Chondrocyte (in vitro differentiated cells): ENCODE measurements around the gene TRERF1. TPM values are rescaled to one million over a fixed set of nuclear protein-coding genes. Genes with fewer than 3 reads are reported as not detected.

Source experiments
- DNase-seq: peaks from one replicate; pipeline ENCODE4 v3.0.0; 2021; ENCODE audit warnings: mixed read lengths, low spot score
- H3K27ac Mint-ChIP-seq: one replicate; pipeline ENCODE4 v1.8.0; 2021; ENCODE audit warnings: mild to moderate bottlenecking, moderate library complexity, mixed read lengths; ENCODE audit not compliant: unreplicated experiment
- H3K27me3 Mint-ChIP-seq: 2 replicates; pipeline ENCODE4 v1.8.0; 2021; ENCODE audit warnings: low read depth, mixed read lengths
- H3K36me3 Mint-ChIP-seq: 2 replicates; pipeline ENCODE4 v1.8.0; 2021; ENCODE audit warnings: low read depth, mixed read lengths
- H3K4me1 Mint-ChIP-seq: 2 replicates; pipeline ENCODE4 v1.8.0; 2021; ENCODE audit warnings: low read depth, mild to moderate bottlenecking, mixed read lengths
- H3K4me3 Mint-ChIP-seq: one replicate; pipeline ENCODE4 v1.8.0; 2021; ENCODE audit warnings: mild to moderate bottlenecking, moderate library complexity, mixed read lengths; ENCODE audit not compliant: unreplicated experiment
- H3K9me3 Mint-ChIP-seq: 2 replicates; pipeline ENCODE4 v1.8.0; 2021; ENCODE audit warnings: low read depth, mixed read lengths
- CTCF ChIP-seq: fragments of 200-600 bp; sonication (generic); IDR thresholded peaks from 2 replicates; pipeline ENCODE4 v1.5.0; 2021; ENCODE audit warnings: antibody characterized with exemption, mild to moderate bottlenecking, moderate library complexity
- total RNA-seq: library from RNA; stranded (reverse); gene quantifications from 3 replicates; pipeline ENCODE4 v1.2.1, GENCODE V29; 2021

The TRERF1 gene
- total RNA-seq, 1 donor from 2014 or later = 1.8 TPM

- Mint-ChIP-seq H3K9me3 (no peaks in the 10 kb centered on the region), H3K4me1 (peaks cover 36% of the 10 kb centered on the region), H3K4me3 (no peak overlapping the region), H3K27ac (no peak overlapping the region), H3K27me3 (no peaks in the 10 kb centered on the region), H3K36me3 (no peaks in the 10 kb centered on the region)
- TF ChIP-seq CTCF = no peak
- DNase-seq = no peak
Measured at GRCh38 chr6:42275376-42276033, 176.2 kb downstream of the TRERF1 start.

- DNase-seq = no peak
- no peak overlapping the region for H3K4me3 Mint-ChIP-seq
Measured at GRCh38 chr6:42274898-42275297, 176.8 kb downstream of the TRERF1 start.

GRCh38 chr6:42271834-42272805 is 179.6 kb downstream of the TRERF1 start:
- no peak for TF ChIP-seq CTCF
- peaks cover 16% of the 10 kb centered on the region for H3K4me1 Mint-ChIP-seq
- H3K36me3 Mint-ChIP-seq = no peaks in the 10 kb centered on the region
- no peaks in the 10 kb centered on the region for H3K9me3 Mint-ChIP-seq
- no peak for DNase-seq
- H3K27ac Mint-ChIP-seq = no peak overlapping the region
- no peak overlapping the region for H3K4me3 Mint-ChIP-seq
- no peaks in the 10 kb centered on the region for H3K27me3 Mint-ChIP-seq

More at GRCh38 chr6:42274898-42275297, 176.8 kb downstream of the TRERF1 start:
- H3K9me3 Mint-ChIP-seq = no peaks in the 10 kb centered on the region
- H3K27ac Mint-ChIP-seq = no peak overlapping the region
- H3K27me3 Mint-ChIP-seq = no peaks in the 10 kb centered on the region
- no peaks in the 10 kb centered on the region for H3K36me3 Mint-ChIP-seq
- peaks cover 31% of the 10 kb centered on the region for H3K4me1 Mint-ChIP-seq
- no peak for TF ChIP-seq CTCF

- no peak overlapping the region for H3K4me3 Mint-ChIP-seq
- H3K27ac Mint-ChIP-seq = no peak overlapping the region
- H3K9me3 Mint-ChIP-seq = no peaks in the 10 kb centered on the region
- no peaks in the 10 kb centered on the region for H3K36me3 Mint-ChIP-seq
- DNase-seq = no peak
- no peaks in the 10 kb centered on the region for H3K27me3 Mint-ChIP-seq
- H3K4me1 Mint-ChIP-seq = no peaks in the 10 kb centered on the region
- no peak for TF ChIP-seq CTCF
Measured at GRCh38 chr6:42269974-42270510, 181.7 kb downstream of the TRERF1 start.

GRCh38 chr6:42269553-42269952 is 182.2 kb downstream of the TRERF1 start:
- Mint-ChIP-seq H3K36me3 (no peaks in the 10 kb centered on the region), H3K4me1 (no peaks in the 10 kb centered on the region), H3K27ac (no peak overlapping the region), H3K27me3 (no peaks in the 10 kb centered on the region), H3K9me3 (no peaks in the 10 kb centered on the region), H3K4me3 (no peak overlapping the region)
- no peak for TF ChIP-seq CTCF
- DNase-seq = no peak
